HG02840 (cell line): Measurements from ENCODE around the gene SCAMP4.
"Not testable (repeated sequence)": the region's sequence is repeated elsewhere in the genome, so short reads cannot be mapped to it uniquely, and the experiment has no call there.

ENCODE experiments used
- ATAC-seq: cut with Tn5 transposase; IDR thresholded peaks from one replicate; pipeline ENCODE4 v1.9.1; 2021; ENCODE audit warnings: mild to moderate bottlenecking, moderate library complexity, moderate number of reproducible peaks; ENCODE audit not compliant: unreplicated experiment, low FRiP score

SCAMP4 gene

DNA sequence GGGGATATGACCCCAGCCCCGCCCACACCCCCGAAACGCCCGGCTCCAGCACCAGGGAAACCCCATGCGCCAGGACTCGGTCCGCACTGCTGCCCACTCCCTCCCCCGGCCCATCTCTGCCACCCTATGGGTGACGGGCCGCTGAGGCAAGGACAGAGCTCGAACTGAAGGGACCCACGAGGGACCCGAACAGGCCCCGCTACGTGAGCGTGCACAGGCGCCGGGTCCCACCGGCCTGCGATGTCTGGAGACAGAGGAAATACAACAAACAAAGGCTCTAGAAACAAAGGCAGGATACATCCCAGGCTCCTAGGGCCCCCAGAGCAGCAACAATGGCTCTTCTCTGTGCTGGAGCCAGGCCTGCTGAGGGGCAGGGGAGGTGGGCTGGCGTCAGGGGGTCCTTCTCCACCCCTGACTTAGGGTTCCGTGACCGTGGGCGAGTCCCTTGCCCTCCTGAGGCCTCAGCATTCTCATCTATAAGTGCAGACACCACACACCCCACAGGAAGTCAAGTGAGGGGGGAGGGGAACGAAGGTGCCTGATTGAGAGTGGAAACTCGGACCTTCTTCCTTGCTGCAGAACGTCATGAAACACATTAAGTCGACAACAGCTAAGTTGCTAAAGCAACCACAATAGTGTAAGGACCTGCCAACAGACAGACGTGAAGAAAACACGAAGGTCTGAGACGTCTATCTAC, 23.0 kb upstream of the SCAMP4 start:
- no peak for ATAC-seq

DNA sequence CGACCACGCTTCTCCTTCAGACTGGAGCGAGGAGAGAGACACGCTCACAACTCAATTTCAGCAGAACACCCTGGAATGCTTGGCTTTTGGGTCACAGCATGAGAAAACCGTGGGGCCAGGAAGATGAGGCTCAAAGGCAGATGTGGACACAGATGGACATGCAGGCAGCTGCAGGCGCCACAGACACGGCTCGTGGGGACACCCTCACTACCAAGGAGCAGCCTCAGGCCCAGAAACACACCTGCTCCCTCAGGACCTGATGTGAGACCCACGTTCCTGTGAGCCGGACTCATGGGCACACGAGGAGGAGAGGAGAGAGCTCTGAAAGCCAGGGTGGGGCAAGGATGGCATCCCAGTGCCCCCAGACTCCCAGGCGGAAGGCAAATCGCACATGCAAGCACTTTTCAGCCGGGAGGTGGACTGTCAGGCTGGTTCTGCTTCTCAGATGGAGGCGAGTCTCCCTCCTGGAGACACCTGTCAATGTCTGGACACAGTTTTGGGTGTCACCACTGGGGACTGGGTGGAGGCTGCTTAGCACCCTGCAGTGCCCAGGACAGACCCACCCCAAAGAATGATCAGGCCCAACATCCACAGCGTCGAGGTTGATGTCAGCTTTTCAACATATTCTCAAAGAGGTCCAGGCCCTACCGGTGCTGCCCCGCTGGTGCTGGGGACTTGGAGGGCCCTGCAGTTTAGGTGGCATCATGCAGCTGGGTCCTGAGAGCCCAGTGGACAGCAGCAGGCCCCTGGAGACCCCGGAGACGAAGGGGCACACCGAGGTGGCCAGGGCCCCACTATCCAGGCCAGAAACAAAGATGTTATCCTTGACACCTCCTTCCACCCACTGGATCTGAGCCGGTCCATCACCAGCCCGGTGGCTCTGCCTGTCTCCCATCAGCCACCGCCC, 22.2 kb upstream of the SCAMP4 start:
- ATAC-seq: no peak

DNA sequence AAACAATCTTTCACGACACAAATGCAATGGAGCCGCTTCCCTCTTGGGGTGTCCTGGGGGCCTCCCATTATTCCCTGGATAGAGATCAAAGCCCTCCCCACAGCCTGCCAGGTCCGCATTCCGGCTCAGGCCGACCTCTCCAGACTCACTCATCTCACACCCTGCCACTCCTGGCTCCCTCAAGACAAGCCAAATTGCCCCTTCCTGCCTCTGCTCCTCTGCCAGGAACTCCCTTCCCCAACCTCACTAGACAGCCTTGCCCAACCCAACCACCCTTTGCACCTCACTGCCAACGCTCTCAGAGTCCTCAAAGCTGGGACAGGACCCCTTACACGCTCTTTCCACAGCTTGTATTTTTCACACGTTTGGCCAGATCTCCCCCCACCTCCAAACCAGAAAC, 21.4 kb upstream of the SCAMP4 start:
- no peak for ATAC-seq

DNA sequence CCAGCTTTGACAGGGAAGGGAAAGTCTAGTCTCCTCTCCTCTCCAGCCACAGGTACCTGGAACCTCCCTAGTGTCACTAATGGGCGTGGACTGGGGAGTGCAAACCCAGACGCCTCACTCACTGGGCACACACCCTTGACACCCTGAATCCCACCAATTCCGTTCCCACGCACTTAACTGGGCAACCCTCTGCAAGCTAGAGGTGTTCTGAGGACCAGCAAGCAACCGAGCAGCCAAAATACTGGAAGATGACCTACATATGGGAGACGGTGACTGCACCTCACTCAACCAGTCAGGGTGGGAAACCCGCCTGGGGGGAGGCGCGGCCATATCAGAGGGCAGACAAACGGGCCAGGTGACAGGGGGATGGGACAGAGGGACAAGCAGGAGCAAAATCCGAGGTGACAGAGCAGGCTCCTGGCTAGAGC, 20.9 kb upstream of the SCAMP4 start:
- ATAC-seq: no peak

DNA sequence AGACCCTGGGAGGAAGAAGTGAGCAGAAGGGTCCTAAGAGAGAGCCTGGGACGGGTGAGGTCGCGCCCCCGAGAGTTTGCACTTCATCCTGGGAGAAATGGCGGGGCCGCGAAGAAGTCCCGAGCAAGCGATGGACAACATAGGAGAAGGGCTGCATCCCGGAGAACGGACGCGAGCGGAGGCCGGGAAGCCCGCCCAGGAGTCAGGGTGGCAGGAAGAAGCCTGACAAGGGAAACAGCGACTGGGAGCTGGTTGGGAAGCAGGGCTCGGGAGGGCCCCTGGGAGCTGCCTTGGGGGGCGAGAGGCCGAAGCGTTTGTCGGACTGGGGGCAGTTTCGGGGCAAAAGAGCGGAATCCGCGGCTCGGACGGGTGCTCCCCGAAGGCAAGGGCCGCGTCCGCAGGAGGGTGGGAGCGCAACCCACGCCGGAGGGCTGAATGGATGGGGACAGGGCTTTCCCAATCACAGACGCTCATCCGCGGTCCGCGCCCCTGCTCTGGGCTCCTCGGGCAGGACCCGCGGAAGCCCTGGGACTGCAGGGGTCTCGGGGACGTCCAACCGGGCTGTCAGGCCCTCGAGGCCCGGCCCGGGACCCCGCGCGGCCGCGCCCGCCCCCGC, 20.4 kb upstream of the SCAMP4 start:
- ATAC-seq: no peak

DNA sequence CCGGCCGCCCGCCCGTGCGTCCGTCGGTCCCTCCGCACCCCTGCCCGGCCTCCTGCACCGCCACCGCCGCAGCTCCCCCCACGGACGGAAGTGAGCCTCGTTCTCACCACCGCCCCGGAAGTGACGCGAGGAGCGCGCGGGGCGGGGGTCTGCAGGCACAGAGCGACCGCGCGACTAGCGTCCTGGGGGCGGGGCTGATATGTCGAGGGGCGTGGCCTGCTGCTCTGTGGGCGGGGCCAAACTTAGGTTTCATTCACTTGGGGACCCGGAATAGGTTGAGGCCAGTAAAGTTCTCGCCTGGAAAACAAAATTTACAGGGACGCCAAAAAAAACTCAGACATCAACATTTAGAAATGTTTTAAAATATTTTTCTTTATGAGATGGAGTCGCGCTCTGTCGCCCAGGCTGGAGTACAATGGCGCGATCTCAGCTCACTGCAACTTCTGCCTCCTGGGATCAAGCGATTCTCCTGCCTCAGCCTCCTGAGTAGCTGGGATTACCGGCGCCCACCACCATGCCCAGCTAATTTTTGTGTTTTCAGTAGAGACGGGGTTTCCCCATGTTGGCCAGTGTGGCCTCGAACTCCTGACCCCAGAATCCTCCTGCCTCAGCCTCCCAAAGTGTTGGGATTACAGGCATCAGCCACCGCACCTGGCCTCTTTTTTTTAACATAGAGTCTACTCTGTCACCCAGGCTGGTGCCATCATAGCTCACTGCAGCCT, 19.6 kb upstream of the SCAMP4 start, which contains the start of gene ABHD17A:
TSS of gene ABHD17A (minus strand) at position 99 of the 722 bp plus-strand sequence. CDS start 3,930 bp downstream, outside the sequence.
- ATAC-seq: not testable (repeated sequence)

DNA sequence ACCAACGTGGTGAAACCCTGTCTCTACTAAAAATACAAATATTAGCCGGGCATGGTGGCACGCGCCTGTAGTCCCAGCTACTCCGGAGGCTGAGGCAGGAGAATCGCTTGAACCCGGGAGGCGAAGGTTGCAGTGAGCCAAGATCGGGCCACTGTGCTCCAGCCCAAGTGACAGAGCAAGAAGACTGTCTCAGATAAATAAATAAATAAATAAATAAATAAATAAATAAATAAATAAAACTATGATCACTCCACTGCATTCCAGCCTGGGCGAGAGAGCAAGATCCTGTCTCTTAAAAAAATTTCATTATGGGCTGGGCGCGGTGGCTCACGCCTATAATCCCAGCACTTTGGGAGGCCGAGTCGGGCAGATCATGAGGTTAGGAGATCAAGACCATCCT, 18.8 kb upstream of the SCAMP4 start:
- not testable (repeated sequence) for ATAC-seq

DNA sequence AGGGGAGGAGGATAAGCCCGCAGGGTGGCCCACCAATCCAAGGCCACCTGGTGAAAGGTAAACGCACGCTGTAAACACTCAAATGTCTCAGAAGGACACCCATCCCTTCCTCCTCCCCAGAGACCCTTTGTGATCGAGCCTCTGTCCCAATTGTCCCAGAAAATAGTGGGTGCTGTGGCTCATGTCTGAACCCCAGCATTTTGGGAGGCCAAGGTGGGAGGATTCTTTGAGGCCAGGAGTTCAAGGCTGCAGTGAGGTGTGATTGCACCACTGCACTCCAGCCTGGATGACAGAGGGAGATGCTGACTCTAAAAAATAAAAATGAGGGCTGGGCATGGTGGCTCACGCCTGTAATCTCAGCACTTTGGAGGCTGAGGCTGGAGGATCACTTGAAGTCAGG, 16.8 kb upstream of the SCAMP4 start:
- no peak for ATAC-seq

DNA sequence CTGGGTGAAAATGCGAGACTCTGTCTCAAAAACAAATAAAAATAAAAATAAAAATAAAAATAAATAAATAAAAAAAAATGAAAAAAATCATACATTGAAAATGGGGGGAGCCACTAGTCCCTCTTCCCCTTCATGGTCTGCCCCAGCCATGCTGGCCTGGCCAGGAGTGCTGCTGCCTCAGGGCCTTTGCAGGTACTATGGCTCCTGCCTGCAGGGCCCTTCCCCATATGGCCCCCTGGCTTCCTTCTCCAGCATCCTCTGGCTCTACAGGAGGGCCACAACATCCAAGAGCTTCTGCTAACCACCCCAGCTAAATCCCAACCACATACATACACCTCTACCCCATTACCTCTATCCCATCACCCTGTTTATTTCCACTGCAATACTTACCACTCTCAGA, 15.3 kb upstream of the SCAMP4 start:
- ATAC-seq: no peak

DNA sequence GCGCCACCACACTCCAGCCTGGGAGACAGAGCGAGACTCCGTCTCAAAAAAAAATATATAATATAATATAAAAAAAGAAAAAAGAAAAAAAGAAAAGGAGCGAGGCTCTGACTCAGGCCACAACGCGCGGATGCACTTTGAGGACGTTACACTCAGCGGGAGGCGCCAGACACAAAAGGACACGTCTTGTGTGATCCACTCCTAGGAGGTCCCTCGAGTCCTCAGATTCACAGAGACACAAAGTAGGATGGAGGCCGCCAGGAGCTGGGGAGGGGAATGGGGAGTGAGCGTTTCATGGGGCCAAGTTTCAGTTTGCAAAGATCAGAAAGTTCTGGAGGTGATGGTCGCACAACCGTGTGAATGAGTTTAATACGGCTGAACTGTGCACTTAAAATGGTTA, 11.4 kb upstream of the SCAMP4 start:
- no peak for ATAC-seq

DNA sequence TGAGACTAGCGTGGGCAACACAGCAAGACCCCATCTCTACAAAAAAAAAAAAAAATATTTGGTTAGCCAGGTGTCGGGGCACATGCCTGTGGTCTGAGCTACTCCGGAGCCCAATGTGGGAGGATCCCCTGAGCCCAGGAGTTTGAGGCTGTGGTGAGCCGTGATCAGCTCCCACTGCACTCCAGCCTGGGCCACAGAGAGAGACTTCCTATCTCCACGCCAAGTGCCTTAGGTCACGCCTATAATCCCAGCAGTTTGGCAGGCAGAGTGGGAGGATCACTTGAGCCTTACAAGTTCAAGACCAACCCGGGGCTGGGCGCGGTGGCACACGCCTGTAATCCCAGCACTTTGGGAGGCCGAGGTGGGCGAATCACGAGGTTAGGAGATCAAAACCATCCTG, 8.7 kb upstream of the SCAMP4 start:
- ATAC-seq: no peak

DNA sequence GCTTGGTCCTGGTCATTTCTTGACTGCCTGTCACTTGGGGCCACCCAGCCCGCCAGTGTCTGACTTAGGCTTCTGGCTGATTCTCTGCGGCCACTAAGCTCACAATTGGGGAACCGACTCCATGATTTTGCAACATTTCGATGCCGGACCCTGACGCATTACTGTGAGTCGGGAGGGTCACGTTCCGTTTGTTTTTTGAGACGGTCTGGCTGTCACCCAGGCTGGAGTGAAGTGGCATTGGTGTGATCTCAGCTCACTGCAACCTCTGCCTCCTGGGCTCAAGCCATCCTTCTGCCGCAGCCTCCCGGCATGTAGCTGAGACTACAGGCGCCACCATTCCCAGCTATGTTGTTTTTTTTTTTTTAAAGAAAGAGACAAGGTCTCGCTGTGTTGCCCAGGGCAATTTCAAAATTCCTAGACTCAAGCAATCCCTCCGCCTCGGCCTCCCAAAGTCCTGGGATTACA, 3.2 kb upstream of the SCAMP4 start:
- ATAC-seq: no peak

DNA sequence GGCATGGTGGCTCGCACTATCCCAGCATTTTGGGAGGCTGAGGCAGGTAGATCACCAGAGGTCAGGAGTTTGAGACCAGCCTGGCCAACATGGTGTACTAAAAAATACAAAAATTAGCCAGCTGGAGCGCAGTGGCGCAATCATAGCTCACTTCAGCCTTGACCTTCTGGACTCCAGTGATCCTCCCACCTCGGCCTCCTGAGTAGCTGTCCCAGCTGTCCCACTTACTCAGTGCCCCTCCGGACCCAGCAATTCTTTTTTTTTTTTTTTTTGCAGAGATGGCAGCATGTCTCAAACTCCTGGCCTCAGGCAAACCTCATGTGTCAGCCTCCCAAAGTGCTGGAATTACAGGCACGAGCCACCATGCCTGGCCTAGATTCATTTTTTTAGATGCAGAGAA, 2.3 kb upstream of the SCAMP4 start:
- no peak for ATAC-seq

DNA sequence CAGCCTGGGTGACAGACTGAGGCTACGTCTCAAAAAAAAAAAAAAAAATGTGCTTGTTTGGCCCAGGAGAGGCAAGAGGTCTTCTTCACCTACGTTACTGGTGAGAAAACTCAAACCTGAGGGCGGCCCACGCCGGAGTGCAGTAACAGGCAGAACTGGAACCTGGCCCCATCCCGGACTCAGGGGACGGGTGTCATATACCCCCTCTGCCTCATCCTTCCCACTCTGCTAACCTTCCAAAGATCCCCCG, 414 bp upstream of the SCAMP4 start:
- ATAC-seq: no peak

DNA sequence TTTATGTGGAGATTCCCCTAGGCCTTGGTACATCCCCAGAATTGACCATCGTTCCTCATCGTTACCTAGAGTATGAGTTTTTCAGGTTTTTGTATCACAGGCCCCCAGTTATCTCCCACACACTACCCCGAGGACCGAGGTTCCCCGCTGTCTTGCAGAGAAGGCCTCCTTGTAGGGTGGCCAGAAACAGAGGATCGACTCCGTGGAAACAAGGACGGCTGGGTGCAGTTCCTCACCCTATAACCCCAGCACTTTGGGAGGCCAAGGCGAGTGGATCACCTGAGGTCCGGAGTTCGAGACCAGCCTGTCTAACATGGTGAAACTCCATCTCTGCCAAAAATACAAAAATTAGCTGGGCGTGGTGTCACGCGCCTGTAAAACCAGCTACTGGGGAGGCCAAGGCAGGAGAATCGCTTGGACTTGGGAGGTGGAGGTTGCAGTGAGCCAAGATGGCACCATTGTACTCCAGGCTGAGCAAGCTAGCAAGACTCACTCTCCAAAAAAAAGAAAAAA, 720 bp downstream of the SCAMP4 start:
- no peak for ATAC-seq

DNA sequence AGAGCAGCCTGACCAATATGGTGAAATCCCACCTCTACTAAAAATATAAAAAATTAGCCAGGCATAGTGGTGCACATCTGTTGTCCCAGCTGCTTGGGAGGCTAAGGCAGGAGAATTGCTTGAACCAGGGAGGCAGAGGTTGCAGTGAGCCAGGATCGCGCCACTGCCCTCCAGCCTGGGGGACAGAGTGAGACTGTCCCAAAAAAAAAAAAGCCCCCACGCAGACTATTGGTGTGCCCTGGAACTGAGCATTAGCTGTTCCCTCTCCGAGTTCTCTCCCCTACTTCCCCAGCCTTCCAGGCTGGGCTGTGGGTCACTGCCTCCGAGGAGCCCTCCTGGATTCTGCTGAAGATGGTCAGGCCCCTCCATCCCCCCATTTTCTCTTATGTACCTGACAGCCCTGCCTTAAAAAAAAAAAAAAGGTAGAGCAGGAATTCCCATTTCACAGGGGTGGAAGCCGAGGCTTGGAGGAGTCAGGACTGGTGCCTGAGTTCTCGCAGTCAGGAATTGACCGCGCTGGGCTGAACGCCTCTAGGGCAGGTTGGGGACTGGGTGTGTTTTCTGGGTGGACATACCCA, 1.9 kb downstream of the SCAMP4 start:
- ATAC-seq: no peak

DNA sequence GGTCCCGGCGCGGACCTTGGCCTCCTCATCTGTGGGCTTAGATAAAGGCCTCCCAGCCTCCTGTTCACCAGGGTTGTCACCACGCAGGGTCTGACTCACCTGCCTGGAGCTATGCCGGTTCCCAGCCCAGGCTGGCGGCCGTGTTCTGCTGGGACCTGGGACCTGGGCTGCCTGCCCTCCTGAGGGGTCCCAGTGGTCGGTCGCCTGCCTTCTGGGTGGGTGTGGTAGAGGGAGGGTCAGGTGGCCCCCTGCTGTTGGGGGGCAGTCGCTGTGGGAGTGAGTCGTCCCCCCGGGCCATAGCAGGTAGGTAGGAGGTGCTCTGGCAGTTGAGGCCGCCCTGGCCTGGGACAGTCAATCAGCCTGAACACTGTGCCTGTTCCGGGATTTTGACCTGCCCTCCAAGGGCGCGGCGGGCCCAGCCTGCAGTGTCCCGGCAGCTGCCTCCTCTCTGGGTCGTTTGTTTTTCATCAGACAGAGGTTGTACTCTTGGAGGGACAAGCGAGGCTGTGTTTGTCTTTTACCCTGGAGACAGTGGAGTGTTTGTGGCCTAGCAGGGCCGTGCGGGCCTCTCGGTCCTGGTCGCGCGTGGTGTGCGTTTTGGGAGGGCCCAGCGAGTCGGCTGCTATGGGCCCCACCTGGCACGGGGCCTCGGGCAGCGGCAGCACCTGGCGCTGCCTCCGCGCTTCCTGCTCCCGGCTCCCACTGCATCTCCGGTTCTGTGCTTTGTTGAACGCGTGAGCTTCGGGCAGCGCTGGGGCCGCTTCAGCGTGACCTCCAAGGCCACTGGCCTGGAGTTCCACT, 2.6 kb downstream of the SCAMP4 start:
- ATAC-seq: no peak

DNA sequence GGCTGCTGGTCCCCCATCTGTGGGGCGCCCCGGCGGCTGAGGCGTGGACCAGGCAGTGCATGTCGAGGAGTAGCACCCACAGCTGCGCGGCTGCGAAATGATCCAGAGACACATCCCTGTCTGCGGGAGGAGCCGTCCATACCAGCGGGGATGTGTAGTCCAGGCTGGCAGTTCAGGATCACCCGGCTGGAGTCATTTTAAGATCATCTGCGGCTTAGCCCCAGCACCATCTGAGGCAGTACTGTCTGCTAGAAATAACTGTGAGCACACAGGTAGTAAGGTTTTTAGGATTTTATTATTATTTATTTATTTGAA, 3.1 kb downstream of the SCAMP4 start:
- no peak for ATAC-seq

DNA sequence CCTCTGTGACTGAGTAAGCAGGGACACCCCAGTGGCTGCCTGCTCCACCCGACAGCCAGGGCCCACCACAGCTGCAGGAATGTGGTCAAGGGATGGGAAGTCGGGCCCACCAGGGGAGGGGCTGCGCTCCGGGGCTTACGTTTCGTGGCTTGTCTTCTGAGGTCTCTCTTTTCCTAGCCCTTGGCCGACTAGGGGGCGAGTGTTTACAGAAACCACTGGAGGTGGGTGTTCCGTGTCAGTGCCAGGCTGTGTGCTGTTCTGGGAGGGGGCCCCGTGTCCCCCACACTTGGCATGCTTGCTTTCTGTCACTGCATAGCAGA, 4.5 kb downstream of the SCAMP4 start:
- no peak for ATAC-seq

DNA sequence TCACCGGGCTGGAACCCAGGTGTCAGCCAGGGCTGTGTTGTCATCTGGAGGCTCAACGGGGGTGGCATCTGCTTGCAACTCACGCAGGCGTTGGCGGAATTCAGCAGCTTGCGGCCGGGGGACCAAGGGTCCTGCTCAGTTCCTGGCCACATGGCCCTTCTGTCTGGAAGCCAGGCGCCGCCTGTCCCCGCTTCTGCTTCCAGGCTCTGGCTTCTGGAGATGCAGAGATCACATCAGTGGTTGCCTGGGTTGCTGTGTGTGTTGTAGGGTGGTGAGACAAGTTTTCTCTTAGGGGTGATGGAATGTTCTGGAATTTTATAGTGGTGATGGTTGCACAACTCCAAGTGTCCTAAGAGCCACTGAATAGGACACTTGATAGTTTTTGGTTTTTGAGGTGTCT, 5.0 kb downstream of the SCAMP4 start:
- no peak for ATAC-seq
